NCI-H510A treated with DMSO at 0.1 percent for 48 hours (cell line): ENCODE data around the gene PLEKHN1.

Experiments used
- DNase-seq: peaks from one replicate; lab custom pipeline; 2025; lab: John Stamatoyannopoulos, UW

PLEKHN1 gene

DNA sequence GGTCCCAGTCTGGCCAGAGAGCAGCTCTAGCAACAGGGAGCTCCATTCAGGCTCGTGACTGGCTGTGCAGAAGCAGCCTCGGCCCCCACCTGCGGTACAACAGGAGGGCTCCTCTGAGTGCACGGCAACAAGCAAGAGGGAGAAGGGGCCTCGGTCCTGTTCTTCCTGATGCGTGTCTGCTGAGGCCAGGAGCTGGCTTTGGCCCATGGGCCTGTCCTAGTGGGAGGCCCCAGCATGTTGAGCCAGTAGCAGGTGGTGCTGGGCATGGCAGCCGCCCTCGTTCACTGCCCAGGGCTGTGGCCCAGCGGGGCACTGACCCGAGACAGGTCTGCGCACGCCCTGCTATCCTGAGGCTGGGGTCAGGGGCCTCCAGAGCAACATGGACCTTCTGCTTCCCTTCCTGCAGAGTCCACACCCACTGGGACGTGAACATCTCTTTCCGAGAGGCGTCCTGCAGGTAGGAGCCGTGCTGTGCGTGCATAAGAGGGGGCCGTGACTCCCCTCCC, 35.6 kb upstream of the PLEKHN1 start:
- DNase-seq: no peak

DNA sequence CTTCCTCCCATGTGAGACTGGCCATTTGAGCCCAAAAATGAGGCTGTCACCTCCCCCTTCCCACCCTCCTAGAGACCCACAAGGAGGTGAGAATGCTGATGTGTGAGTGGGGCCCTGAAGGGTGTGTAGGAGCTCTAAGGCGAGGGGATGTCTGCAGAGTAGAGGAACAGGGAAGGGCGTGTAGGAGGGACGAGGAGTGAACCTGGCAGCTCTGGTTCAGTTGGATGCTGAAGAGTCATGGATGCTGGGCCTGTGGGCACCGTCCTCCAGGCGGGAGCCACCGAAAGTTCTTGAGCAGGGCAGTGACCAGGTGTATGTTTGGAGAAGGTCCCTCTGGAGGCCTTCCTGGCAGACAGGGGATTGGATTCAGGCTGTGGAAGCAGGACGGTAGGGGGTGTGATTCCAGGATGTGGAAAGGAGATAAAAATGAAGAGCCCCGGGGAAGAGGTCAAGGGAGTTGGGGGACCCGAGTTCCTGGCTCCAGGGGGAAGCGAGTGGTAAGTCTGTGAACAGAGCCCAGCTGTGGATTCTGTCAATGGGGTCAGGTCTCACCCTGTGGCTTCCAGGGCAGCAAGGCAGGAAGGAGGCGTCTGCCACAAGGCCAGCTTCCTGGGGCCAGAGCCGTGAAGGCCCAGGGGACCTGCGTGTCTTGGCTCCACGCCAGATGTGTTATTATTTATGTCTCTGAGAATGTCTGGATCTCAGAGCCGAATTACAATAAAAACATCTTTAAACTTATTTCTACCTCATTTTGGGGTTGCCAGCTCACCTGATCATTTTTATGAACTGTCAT, 34.7 kb upstream of the PLEKHN1 start:
- no peak for DNase-seq

DNA sequence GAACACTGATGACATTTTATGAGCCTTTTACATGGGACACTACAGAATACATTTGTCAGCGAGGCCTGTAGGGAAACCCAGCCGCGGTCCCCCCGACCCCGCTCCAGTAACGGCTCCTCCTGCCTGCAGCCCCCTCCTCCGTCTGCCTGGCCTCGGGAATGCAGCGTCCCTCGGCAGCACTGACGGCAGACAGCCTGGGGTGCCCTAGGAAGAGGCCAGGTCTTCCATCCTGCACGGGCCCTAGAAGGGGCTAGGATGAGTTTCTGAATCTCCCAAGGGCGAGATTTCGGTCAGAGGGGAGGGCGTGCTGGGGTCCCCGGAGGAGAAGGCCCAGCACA, 34.1 kb upstream of the PLEKHN1 start:
- DNase-seq: no peak

DNA sequence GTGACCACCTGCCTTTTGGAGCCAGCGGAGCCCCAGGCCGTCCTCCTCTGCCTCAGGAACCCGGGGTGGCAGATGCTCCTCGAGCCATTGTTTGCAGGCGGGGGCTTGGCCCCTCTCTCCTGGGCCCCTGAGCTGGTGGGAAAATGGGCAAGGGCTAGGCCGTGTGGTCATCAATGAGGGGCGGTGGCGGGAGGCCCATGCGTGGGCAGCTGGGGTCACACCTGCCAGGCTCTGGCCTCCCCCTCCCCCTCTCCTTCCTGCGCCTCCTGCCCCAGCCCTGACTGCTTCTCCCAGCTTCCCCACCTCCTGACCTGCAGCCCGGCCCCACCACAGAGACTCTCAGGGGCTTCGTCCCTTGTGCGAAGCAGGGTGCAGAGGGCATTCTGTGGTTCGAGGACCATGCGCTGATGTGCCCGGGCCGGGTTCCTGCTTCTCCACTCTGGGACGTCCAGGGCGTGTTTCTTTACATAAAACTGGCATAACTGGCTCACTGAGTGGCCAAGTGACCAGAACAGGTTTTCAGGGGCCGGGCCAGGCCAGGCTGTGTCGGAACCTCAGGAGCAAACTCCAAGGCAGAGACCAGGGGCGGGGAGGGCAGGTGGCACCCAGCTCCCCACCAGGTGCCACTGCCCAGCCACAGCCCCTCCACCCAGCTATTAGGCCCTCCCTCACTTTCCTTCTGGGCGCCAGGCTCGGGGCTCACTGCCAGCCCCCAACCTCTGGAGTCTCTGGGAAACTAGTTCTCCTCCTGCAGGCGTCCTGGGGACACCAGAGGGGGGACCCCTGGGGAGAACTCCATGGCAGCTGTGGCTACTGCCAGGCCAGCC, 33.3 kb upstream of the PLEKHN1 start:
- DNase-seq: no peak

GRCh38 chr1:933603-933940, 32.7 kb upstream of the PLEKHN1 start:
- DNase-seq: no peak

DNA sequence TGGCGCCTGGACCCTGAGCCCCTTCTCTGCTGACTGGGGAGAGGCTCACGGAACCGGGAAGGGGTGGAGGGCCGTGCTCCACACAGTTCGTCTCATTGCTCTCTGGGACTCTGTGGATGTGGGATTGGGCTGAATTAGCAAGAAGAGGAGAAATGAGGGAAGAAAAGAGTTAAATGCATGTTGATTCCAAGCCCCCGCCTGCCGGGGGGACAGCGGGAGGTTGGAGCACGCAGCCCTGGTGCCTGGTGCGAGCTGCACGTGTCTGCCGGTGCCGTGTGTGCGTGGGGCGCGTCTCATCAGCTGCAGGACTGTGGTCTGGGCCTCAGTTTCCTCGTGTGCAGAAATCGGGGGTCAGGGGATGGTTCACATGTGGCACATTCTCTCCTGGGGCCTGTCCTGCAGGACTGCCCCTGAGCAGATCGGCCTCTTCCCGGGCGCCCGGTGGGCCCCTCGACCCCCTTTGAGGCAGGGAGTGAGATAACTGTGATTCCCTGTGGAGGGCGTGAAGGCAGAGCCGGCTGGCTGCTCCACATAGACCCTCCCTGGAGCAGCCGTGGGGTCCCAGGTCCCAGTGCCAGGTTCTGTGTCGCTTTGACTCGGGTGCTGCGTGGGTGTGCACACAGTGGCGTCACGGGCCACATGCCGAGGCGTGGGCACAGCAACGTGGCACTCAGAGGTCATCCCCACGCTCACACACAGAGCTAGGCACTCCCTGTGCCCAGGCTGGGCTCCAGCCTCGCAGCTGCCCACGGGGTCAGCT, 31.1 kb upstream of the PLEKHN1 start:
- DNase-seq: no peak

DNA sequence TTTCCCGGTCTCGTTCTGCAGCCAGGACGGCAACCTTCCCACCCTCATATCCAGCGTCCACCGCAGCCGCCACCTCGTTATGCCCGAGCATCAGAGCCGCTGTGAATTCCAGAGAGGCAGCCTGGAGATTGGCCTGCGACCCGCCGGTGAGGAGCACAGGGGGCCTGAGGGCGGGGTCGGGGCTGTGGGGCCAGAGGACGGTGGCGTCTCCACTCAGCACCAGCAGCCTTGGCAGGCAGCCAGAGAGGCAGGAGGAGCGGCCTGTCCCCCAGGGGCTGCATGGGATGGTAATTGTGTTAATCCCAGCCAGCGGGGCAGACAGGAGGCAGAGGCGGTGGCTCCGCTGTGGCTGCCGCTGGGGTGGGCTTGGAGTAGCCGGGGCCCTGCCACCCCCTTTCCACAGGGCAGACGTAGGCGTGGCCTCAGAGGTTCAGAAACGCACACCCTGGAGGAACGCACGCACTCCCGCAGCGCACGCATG, 30.5 kb upstream of the PLEKHN1 start:
- no peak for DNase-seq

GRCh38 chr1:936348-937264, 29.7 kb upstream of the PLEKHN1 start:
- DNase-seq: no peak

DNA sequence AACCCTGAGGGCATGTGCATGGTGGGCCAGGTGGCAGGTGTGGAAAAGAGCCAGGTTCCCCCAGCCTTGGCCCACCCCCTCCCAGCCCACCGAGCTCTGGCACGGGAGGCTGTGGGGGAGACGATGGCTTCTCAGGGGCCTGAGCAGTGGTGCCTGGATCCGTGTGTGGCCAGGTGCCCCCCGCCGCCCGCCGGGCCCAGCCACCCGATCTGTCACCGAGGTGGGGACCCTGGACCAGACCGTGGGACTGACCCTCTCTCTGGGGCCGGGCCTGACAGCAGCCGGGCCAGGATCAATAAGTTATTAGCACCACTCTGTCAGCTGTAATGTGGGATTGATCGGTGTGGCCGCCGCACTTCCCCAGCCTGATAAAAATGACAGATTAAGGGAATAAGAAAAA, 28.8 kb upstream of the PLEKHN1 start:
- no peak for DNase-seq

DNA sequence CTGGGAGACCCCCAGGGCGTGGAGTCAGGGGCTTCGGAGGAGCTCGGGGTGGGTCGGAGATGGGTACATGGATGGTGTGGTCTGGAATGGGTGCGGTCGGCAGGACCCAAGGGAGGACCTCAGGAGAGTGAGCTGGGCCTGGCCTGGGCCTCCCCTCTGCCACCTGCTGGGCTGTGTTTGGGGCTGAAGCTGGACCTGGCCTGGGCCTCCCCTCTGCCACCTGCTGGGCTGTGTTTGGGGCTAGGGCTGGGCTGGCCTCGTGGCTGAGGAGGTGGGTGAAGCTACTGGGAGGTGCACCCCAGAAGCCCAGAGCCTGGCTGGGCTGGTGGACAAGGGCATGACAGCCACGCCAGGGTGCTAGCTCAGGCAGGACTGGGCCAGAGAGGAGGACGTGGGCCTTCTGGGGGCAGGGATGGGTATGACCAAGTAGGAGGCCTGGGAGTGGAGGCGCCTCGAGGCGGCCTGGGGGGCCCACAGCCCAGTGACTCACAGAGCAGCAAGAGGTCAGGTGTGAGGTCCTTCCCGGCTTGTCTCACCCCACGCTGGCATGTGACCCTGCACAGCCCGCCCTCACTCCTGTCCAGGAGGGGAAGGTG, 28.1 kb upstream of the PLEKHN1 start:
- no peak for DNase-seq

GRCh38 chr1:938711-939489, 27.4 kb upstream of the PLEKHN1 start:
- no peak for DNase-seq

DNA sequence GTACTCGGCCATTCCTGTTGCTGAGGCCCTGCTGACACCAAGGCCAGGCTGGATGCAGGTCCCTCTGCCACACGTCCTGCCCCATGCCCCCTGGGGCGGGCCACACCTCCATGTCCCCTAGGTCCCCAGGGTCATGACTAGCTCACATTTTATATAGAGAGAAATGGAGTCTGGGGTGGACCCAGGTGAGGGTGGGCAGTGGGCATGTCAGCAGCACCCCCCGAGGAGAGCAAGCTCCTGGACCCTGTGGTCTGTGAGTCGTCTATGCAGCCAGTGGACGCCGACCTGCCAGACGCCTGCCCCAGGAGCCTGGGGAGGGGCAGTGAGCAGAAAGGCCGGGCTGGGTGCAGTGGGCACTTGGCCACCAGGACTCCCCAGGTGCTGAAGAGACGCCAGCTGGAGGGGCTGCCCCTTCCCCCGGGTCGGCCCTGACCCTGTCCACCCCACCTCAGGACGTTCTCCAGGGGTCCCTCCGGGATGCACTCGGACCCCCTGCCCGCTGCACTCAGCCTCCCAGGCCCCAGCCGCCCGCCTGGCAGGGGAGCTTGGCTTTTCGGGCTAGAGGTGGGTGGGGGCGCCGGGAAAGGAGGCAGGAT, 26.7 kb upstream of the PLEKHN1 start:
- DNase-seq: no peak

DNA sequence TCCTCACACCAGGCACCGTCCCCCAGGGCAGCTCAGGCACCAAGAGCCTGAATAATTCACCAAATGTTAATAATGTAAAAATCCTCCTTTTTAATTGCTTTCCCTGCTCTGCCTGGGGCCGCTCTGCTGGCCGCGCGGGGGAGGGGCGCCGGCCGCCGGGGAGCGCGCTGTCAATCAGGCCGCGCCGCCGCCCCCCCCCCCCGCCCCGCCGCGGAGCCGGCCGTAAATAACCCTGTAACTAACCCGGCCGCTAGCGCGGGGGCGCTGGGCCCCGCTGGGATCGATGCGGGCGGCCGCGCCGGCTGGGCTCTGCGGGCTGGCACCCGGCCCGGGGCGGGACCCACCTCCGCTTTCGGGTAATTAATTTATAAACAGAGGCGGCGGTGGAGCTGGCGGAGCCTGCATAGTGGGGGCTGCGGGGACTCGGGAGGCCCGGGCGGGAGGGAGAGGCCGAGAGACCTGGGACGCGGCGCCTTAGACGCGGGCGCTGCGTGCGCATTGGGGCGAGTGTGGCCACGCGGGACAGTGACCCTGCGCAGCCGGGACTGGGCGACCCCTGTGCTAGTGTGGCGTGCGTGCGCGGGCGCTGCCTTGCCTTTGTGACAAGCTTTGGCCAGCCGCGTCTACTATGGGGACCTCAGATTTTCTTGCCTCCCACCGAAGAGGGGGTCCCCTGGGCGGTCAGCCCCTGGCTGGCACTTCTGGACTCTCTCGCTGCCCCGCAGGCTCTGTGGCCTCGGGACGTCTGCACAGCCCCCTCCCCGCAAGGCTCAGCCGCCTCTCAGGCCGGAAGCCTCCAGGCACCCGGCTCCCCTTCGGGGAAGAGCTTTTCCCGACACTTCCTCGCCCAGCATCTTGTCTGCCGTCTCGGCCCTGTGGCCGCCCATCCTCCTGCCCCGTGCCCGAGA, 25.9 kb upstream of the PLEKHN1 start:
- no peak for DNase-seq

DNA sequence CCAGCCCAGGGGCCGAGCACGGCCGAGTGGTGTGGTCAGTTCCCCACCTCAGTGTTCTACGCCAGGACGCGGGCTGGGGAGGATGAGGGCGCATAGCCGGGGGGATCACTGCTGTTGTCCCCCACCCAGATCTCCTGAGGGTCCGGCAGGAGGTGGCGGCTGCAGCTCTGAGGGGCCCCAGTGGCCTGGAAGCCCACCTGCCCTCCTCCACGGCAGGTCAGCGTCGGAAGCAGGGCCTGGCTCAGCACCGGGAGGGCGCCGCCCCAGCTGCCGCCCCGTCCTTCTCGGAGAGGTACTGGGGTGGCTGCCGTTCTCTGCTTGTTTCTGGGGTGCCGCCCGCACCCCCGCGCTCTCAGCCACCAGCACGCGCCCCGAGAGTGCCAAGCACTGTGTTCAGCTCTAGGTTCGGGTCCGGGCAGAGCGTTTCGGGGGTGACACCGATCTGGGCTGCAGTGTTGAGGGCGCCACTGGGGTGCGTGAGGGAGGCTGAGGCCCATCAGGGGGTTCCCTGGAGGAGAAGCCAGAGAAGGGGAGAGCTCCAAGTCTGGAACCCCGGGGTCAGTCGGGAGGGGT, 25.2 kb upstream of the PLEKHN1 start:
- DNase-seq: no peak

- peak; percentile 64 for DNase-seq
Measured at GRCh38 chr1:941588-942383, 24.5 kb upstream of the PLEKHN1 start.

GRCh38 chr1:942411-942821, 23.9 kb upstream of the PLEKHN1 start:
- DNase-seq: no peak

DNA sequence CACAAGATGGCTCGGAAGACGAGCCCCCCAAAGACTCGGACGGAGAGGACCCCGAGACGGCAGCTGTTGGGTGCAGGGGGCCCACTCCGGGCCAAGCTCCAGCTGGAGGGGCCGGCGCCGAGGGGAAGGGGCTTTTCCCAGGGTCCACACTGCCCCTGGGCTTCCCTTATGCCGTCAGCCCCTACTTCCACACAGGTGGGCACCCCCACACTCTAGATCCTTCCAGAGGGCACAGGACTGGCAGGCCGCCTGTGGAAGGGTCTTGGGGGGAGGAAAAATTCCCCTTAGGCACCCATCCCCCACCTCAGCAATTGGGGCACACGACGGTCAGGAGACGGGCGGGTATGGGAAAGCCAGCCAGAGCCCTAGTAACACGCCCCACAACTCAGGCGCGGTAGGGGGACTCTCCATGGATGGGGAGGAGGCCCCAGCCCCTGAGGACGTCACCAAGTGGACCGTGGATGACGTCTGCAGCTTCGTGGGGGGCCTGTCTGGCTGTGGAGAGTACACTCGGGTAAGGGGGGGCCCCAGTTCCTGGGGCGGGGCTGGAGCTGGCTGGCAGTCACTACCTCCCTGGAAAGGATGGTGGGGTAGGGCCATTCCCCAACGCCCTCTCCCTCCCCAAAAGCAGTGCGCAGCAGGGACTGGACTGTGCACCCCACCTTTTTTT, 23.3 kb upstream of the PLEKHN1 start:
- no peak for DNase-seq
